ENCODE results near the gene ST3GAL3.

The ST3GAL3 gene

DNA sequence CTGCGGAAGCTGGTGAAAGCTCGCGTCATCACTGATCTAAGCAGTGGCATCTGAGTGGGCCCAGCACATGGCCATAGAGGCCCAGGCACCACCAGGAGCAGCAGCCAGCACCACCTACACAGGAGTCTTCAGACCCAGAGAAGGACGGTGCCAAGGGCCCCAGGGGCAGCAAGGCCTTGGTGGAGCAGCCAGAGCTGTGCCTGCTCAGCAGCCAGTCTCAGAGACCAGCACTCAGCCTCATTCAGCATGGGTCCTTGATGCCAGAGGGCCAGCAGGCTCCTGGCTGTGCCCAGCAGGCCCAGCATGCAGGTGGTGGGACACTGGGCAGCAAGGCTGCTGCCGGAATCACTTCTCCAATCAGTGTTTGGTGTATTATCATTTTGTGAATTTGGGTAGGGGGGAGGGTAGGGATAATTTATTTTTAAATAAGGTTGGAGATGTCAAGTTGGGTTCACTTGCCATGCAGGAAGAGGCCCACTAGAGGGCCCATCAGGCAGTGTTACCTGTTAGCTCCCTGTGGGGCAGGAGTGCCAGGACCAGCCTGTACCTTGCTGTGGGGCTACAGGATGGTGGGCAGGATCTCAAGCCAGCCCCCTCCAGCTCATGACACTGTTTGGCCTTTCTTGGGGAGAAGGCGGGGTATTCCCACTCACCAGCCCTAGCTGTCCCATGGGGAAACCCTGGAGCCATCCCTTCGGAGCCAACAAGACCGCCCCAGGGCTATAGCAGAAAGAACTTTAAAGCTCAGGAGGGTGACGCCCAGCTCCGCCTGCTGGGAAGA, 223.0 kb downstream of the ST3GAL3 start:
- DNase-seq: no peak

DNA sequence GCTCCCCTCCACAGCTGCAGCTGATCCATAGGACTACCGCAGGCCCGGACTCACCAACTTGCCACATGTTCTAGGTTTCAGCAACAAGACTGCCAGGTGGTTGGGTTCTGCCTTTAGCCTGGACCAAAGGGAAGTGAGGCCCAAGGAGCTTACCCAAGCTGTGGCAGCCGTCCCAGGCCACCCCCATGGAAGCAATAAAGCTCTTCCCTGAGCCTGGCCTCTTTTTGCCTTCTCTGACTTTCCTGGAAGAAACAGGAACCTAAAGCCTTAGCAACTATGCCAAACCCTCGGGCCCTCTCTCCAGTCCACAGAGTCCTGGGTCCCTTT, 223.6 kb downstream of the ST3GAL3 start:
- DNase-seq: no peak

DNA sequence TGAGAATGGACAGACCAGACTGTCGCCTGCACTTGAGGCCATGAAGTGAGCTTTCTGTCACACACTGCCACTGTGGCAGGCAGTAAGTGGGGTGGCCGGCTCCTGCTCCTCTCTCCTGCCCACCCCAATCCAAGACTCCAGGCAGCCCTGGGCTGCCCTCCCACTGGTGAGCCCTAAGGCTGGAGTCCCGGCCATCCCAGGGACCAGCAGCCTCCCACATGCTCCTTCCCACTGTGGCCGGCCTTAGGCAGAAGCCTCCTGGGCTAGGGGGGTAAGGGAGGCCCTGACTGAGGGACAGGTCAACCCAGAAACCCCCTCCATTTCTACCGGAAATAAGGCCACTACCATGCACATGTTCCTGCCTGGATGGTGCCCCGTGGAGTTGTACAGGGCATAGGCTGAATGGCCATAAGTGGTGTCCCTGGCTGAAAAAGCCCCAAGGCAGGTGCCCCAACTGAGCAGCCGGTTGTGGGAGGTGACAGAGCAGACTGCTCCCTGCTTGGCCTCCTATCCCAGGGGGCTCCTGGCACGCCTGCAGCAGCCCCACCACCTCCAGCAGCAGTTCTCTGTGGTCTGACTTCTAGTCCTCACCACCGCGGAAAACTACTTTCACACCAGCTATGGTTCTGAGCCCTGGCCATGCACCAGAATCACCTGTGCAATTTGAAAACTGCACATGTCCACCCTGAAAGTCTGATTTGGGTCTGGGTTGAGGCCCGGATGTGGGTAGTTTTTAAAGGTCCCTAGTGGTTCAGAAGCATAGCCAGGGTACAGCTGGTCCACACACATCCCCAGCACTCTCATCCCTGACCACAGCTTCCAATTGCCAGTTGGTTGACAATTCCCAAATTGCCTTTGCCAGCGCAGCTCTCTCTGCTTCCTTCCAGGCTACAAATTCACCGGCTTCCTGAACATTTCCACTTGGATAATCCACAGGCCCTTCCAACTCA, 224.7 kb downstream of the ST3GAL3 start:
- no peak for DNase-seq

DNA sequence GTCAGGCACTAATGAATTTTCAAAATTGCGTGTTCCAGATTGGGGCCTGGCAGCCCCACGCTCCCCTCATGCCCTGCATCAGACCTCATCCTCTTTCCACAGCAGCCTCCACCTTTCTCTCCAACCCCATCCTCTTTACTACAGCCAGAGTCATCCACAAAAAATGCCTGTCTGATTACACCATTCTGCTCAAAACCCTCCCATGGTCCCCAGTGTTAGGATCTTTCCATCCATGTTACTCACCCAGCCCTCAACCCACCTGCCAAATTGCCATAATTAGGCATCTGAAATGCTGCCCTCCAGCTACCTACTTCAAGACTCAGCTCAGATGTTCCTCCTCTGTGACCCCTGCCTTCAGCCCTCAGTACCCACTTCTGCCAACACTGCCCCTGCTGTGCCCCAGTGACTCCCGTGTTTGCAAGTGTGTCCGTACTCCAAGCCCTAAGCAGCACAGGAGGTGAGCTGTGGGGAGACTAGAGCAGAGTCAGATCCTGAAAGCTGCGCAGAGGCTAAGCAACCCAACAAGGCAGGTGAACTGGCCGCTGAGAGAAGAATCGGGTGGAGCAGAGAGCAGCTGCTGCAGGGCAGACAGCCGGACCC, 225.6 kb downstream of the ST3GAL3 start:
- DNase-seq: no peak

DNA sequence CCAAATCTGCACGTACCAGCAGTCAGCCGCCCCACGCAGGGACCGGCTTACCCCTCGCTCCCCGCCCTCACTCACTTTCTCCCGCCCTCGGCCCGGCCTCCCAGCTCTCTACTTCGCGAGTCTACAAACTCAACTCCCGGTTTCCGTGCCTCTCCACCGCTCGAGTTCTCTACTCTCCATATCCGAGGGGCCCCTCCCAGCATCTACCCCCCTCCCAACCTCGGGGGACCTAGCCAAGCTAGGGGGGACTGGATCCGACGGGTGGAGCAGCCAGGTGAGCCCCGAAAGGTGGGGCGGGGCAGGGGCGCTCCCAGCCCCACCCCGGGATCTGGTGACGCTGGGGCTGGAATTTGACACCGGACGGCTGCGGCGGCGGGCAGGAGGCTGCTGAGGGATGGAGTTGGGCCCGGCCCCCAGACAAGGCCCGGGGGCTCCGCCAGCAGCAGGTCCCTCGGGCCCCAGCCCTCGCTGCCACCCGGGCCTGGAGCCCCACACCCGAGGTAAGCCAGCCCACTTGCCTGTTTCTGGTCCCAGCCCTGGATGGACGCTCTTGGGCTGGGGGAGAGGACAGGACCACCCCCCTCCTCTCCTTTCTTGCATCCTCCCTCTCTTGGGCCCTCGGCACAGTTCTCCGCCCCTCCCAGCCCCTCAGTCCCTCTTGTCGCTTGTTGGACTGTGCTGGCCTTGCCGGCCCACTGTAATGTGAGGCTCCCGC, 226.2 kb downstream of the ST3GAL3 start, which contains the start of gene ARTN:
TSS of gene ARTN (plus strand) at position 416 of the 715 bp plus-strand sequence. CDS start 1,856 bp downstream, outside the sequence.
- no peak for DNase-seq

DNA sequence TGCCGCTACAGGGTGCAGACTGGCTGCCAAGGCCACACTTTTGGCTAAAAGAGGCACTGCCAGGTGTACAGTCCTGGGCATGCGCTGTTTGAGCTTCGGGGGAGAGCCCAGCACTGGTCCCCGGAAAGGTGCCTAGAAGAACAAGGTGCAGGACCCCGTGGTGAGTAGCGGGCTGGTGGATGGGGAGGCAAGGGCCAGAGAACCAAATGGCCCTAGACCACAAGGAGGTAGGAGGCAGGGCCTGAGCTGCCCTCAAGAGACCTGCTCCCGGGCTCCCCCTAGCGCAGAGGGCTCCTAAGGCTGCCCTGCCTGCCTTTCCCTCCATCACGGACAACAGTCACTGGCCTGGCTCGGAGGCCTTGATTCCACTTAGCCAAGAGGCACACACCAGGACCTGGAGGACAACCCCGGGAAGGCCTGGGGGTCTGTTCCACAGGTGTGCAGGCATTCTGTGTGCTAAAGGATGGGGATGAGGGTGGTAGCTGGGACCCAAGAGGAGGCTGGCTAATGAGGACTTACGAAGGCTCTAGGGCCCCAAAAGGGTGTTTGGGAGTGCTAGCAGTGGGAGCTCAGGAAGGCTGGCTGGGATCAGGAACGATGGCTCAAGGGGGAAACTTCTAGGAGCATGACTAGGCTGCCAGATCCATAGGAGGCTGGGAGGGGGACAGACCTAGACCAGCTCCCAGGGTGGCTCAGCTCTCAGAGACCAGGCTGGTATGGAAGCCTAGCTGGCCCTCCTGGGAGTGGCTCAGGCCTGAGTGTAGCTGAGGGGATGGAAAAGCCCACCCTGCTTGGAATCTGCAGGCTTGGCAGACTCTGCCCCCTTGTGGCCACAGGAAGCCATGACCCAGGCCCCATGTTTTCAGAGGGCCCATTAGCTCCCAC, 227.0 kb downstream of the ST3GAL3 start:
- no peak for DNase-seq

DNA sequence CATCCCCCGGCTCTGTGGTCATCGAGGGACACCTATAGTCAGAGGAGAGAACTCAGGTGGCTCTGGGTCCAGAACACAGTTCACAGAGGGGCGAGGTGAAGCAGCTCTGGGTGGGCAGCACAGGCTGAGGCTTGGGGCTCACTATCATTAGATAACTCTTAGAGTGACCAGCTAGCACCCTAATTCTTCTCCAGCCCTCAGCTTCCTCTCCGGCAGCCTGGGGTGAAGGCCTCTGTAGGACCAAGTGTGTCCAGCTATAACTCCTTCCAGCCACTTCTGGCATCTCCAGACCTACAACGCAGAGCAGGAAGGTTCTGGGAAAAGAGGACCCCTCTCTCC, 227.6 kb downstream of the ST3GAL3 start:
- DNase-seq: no peak

DNA sequence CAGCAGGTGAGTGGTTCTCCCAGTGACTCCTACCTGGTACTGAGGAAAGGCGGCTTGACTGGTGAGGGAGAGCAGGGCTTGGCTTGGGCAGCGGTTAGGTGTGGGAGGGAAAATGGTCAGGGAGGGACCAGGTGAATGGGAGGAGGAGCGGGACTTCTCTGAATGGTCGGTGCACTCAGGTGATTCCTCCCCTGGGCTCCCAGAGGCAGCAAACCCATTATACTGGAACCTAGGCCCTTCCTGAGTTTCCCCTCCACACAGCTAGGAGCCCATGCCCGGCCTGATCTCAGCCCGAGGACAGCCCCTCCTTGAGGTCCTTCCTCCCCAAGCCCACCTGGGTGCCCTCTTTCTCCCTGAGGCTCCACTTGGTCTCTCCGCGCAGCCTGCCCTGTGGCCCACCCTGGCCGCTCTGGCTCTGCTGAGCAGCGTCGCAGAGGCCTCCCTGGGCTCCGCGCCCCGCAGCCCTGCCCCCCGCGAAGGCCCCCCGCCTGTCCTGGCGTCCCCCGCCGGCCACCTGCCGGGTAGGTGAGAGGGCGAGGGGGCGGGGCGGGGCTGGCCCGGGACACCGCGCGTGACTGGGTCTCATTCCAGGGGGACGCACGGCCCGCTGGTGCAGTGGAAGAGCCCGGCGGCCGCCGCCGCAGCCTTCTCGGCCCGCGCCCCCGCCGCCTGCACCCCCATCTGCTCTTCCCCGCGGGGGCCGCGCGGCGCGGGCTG, 228.5 kb downstream of the ST3GAL3 start:
- no peak for DNase-seq

DNA sequence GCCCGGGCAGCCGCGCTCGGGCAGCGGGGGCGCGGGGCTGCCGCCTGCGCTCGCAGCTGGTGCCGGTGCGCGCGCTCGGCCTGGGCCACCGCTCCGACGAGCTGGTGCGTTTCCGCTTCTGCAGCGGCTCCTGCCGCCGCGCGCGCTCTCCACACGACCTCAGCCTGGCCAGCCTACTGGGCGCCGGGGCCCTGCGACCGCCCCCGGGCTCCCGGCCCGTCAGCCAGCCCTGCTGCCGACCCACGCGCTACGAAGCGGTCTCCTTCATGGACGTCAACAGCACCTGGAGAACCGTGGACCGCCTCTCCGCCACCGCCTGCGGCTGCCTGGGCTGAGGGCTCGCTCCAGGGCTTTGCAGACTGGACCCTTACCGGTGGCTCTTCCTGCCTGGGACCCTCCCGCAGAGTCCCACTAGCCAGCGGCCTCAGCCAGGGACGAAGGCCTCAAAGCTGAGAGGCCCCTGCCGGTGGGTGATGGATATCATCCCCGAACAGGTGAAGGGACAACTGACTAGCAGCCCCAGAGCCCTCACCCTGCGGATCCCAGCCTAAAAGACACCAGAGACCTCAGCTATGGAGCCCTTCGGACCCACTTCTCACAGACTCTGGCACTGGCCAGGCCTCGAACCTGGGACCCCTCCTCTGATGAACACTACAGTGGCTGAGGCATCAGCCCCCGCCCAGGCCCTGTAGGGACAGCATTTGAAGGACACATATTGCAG, 229.3 kb downstream of the ST3GAL3 start:
- DNase-seq: no peak

DNA sequence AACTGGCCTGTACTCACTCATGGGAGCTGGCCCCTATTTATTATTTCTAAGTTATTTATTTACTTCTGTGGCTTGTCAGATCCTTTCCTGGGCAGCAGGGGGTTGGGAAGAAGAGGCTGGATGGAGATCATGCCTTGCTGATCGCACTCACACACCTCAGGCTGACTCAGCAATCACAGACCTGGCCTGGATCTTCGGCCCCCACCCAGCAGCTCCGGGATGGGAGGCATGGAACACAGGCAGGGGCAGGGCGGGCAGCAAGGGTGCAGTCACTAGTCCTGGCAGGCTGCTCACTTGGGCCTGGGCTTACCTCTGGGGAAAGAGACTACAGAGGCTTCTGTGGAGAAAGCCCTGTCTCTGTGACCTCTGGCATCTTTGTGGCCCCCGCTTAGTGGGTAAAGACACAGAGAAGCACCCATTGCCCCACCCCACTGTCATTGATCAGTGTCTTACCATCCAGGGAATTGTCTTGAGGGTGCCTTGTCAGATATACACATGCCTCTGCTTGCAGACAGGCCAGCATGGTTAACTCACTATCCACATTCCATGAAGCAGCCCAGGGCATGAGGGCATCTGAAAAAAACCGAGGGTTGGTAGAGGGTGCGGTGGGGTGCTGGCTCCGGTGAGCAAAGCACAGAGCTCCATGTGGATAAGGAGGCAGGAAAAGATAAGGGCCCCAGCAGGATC, 230.0 kb downstream of the ST3GAL3 start:
- no peak for DNase-seq

DNA sequence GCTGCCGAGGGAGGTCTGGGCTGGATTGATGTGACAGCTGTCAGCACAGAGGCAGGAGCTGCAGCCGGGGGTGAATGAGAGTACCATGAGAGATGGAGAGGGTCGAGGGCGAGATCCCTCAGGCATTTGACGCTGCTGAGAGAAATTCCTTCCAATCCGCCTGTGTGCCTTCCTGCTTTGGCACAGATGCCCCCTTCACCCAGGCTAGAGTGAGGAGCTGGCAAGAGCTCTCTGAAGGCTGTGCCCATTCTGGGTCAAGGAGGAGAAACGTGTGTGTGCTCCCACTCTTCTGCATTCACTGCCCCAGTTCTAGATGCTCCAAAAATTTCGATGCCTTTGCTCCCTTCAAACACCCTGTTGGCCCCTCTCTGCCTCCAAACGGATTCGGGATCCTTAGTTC, 231.0 kb downstream of the ST3GAL3 start:
- DNase-seq: no peak

DNA sequence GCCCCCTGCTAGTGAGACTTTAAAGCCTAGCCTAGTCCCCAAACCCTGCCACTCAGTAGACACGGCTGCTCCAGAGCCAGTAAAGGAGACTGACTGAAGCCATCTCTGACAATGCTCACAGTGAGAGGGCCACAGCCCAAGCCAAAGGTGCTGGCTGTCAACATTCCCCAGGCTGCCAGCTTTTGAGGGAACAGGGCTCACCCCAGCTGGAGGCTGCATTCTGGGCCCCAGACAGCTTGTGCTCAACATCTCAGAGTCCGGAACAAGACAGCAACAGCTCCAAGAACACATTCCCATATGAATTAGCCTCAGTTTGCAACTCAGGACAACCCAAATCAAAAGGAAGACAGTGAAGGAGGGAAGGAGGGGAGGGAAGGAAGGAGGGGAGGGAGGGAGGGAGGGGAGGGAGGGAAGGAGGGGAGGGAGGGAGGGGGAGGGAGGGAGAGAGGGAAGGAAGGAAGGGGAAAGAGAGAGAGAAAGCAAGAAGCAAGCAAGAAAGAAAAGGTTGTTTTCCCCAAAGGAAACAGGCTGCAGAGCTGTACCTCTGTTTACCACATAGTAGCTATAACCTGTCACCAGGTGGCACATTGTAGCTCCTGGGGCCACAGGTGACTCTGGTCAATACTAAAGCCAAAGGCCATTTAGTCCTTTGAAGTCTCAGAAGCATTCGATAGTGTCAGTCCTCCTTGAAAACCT, 231.7 kb downstream of the ST3GAL3 start:
- no peak for DNase-seq

DNA sequence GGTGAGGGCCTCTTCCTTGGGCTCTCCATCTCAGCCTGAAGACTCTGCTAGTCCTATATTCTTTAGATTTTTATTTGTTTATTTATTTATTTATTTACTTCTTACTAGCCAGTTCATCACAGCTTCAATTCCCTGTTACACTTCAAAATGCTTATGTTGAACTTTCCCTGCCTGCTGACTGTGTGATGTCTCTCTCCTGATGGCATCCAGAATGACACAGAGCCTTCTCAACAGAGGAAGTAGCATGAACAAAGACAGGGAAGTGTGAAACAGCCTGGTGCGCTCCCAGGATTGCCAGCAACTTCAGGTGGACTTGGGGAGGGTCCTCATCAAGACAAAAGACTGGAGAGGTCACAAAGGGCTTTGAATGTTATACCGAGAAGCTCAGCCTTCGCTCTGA, 235.1 kb downstream of the ST3GAL3 start:
- no peak for DNase-seq

DNA sequence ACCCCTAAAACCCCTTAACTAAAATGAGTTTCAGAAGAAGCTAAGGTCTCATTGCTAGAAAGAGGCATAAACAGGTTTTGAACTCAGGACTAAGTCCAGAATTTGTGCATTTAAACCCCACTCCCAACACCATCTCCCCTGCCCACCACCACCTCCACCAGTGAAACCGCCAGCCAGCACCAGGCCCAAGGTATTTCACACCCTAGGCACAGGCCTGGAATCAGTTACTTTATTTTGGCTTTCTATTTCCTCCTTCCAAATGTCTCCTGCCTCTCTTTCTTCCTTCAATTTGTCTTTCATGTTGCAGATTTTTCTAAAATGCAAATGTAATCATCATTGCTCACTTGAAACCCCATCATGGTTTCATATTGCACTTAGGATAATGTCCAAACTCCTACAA, 237.5 kb downstream of the ST3GAL3 start:
- DNase-seq: no peak

DNA sequence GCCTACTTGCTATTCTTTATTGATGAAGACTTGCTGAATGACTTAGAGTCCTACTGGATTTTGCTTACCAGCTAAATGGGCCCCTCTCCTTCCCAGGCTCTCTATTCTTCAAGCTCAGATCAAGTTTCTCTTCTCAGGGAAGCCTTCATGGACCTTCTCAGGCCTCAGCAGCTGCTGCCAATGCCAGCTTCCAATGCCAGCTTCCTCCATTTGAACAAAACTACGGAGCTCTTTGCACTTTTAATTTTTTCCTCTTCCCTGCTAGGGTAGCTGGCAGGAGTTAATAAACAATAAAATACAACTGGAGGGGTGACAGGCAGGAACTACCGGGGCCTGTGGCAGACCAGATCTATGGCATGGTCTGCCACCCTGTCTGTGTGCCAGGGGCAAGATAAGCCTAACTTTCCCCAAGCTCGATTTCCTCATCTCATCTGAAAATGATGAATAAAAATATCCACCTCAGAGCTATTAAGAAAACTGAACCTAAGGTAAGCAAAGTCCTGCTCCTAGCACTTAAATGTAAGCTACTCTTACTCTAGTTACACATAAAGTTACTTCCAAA, 238.4 kb downstream of the ST3GAL3 start:
- DNase-seq: no peak

DNA sequence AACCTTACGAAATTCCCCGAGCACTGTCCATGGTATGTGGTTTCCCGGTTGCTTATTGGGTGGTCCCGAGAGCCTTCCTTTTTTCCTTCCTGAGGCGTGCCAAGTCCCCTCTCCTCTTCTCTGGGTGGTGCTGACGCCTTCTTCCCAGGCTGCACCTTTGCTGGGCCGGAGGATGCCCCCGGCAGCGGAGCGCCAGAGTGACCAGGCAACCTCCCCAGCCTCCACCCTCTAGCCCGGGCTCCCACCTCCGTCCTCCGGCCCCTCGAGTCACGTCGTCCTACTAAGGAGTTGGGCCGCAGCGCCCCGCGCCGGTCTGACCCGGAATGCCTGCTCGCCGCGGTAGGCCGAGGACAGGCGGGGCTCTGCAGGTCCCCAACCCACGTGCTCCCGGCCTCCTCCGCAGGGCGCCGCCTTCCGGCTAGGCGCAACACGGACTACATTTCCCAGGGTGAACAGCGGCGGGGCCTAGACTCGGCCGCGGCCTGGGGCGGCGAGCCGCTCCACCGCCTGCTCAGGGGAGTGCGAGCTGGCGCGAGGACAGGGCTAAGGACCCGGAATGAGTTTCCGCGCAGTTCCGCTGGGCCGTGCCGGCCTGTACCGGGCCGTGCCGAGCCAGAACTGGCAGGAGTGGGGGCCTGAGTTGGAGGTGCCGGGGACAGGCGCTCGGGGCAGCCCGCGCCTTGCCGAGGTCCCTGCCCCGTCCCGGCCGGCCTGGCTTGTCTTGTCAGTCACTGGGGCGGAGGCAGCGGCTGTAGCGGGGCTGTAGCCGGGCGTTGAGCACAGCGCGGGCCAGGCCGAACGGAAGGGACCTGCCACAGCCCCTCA, 239.1 kb downstream of the ST3GAL3 start, which contains the start of gene IPO13:
TSS of gene IPO13 (plus strand) at position 715 of the 825 bp plus-strand sequence. CDS start 651 bp downstream, outside the sequence.
- DNase-seq: peak; percentile 79

DNA sequence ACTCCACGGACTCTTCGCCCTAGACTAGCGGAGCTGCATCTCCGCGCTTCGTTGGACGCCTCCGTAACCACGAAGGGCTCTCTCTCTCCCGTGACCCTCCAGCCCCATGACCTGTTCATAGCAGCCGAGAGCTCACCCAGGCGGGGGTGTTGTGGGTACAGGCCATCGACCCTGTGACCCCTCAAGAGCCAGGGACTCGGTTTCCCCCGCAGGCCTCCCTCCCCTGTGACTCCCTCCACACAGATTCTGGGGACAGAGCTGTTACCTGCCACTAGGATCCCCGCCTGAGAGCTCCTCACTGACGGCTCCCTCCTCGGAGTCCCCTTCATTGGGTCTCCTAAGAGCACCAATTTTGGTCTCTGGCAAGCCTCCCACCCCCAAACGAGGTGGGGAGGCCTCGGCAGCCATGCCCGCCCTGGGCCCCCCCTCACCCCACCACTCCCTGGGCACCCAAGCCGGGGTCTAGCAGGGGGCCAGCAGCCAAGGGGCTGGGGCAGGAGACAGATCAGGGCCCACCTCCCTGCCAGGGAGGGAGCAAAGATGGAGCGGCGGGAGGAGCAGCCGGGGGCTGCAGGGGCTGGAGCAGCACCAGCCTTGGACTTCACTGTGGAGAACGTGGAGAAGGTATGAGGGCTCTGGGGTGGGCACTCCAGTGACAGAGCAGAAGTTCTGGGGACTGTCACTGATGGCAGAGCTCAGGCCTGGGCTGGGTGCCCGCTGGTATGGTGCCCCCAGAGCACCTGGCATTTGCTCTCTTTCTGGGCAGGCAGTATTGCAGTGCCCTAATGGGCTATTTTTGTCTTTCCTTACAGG, 239.9 kb downstream of the ST3GAL3 start:
- DNase-seq: no peak

Data from SIG-M5 (cell line).